Endothelial cell of umbilical vein (primary cell): ENCODE data around the gene CCDC93. TPM values are rescaled to one million over a fixed set of nuclear protein-coding genes. Genes with fewer than 3 reads are reported as not detected.

Experiments
- BruUV-seq: library from RNA; stranded (reverse); fragments of 400-500 nt; replicated peaks from 2 replicates; lab custom pipeline; 2021; lab: Mats Ljungman, UMichigan
- CTCF ChIA-PET: fragments of 300-600, 350-600 bp; sonication (Branson Sonifier 250); formaldehyde crosslinking; loops from one replicate; lab custom pipeline; 2021; ENCODE audit warnings: antibody characterized with exemption, inconsistent platforms; lab: Charles Lee
- POLR2A ChIA-PET: fragments of 300-600, 350-600 bp; sonication (Branson Sonifier 250); formaldehyde crosslinking; loops from one replicate; lab custom pipeline; 2021; ENCODE audit warnings: antibody characterized with exemption, inconsistent platforms; lab: Charles Lee
- DNase-seq: peaks from one replicate; pipeline ENCODE4 v3.0.0-alpha.2; 2011; ENCODE audit warnings: low read depth, low spot score
- FAIRE-seq: peaks from 2 replicates; lab custom pipeline; 2011; peaks lifted over from hg19 to GRCh38; lab: Jason Lieb, UNC
- H2AFZ ChIP-seq: 2 replicates; pipeline ENCODE4 v1.6.0; 2012; ENCODE audit warnings: low read depth, low read length, control low read depth, inconsistent platforms
- H3K27ac ChIP-seq: 2 replicates; pipeline ENCODE4 v1.5.1; 2011; ENCODE audit warnings: low read depth, mild to moderate bottlenecking, control low read depth, low read length, moderate library complexity; ENCODE audit not compliant: insufficient read depth
- H3K27me3 ChIP-seq, 2 experiments: 2 replicates each; pipeline versions ENCODE4 v1.6.0 to v1.6.1; 2011; ENCODE audit warnings: low read length in 2 of 2, mixed read lengths in 1 of 2; ENCODE audit not compliant: control insufficient read depth in 2 of 2, insufficient read depth in 2 of 2
- H3K36me3 ChIP-seq, 2 experiments: 2 replicates in 1 of 2; 3 replicates in 1 of 2; pipeline ENCODE4 v1.5.1; 2011; ENCODE audit warnings: low read length in 2 of 2, mild to moderate bottlenecking in 1 of 2, moderate library complexity in 1 of 2; ENCODE audit not compliant: control insufficient read depth in 2 of 2, insufficient read depth in 2 of 2; ENCODE audit errors: extremely low read depth in 1 of 2
- H3K4me1 ChIP-seq: 3 replicates; pipeline ENCODE4 v1.5.1; 2011; ENCODE audit warnings: mild to moderate bottlenecking, low read length; ENCODE audit not compliant: control insufficient read depth, insufficient read depth; ENCODE audit errors: extremely low read depth
- H3K4me2 ChIP-seq: 2 replicates; pipeline ENCODE4 v1.6.1; 2011; ENCODE audit warnings: low read length, control low read depth, mixed read lengths; ENCODE audit not compliant: insufficient read depth
- H3K4me3 ChIP-seq, 3 experiments: fragments of 200-600 bp in 1 of 3; sonication (generic), shearing (Covaris generic) in 1 of 3; replicated peaks in 1 of 3; 2 replicates each; pipeline ENCODE4 v1.5.1; 2011 to 2016; ENCODE audit warnings: control low read depth in 3 of 3, low read length in 3 of 3, mild to moderate bottlenecking in 2 of 3, inconsistent platforms in 1 of 3, low read depth in 1 of 3, moderate library complexity in 1 of 3; ENCODE audit not compliant: insufficient read depth in 1 of 3
- H3K79me2 ChIP-seq: 2 replicates; pipeline ENCODE4 v1.6.0; 2012; ENCODE audit warnings: low read length, inconsistent platforms; ENCODE audit not compliant: control insufficient read depth, insufficient read depth
- H3K9ac ChIP-seq: replicated peaks from 2 replicates; pipeline ENCODE3; 2011; ENCODE audit warnings: low read length, control low read depth; ENCODE audit not compliant: insufficient read depth; ENCODE audit errors: extremely low read depth
- H3K9me1 ChIP-seq: replicated peaks from 3 replicates; pipeline ENCODE4 v1.6.0; 2011; ENCODE audit warnings: mild to moderate bottlenecking, low read length; ENCODE audit not compliant: control insufficient read depth, insufficient read depth; ENCODE audit errors: extremely low read depth
- H3K9me3 ChIP-seq: replicated peaks from 2 replicates; pipeline ENCODE4 v1.5.1; 2012; ENCODE audit warnings: low read length, inconsistent platforms; ENCODE audit not compliant: control insufficient read depth, insufficient read depth
- H4K20me1 ChIP-seq: replicated peaks from 2 replicates; pipeline ENCODE3; 2011; ENCODE audit warnings: mild to moderate bottlenecking, low read length; ENCODE audit not compliant: control insufficient read depth, insufficient read depth; ENCODE audit errors: extremely low read depth
- CTCF ChIP-seq, 2 donors: IDR thresholded peaks; 1 replicate in 1 of 2; 2 replicates in 1 of 2; pipeline ENCODE4 v1.5.1; 2011; ENCODE audit warnings: low read length in 2 of 2, mild to moderate bottlenecking in 2 of 2, moderate library complexity in 2 of 2, control low read depth in 1 of 2, inconsistent platforms in 1 of 2, low read depth in 1 of 2; ENCODE audit not compliant: insufficient read depth in 1 of 2; ENCODE audit errors: extremely low read depth in 1 of 2
- EZH2 ChIP-seq: IDR thresholded peaks from 2 replicates; pipeline ENCODE4 v1.6.1; 2012; ENCODE audit warnings: borderline replicate concordance, low read depth, mild to moderate bottlenecking, moderate library complexity, low read length, inconsistent platforms; ENCODE audit not compliant: severe bottlenecking
- FOS ChIP-seq: IDR thresholded peaks from 2 replicates; pipeline ENCODE4 v1.6.1; 2011; ENCODE audit warnings: mild to moderate bottlenecking, low read length, moderate library complexity, borderline replicate concordance; ENCODE audit not compliant: insufficient read depth
- GATA2 ChIP-seq: IDR thresholded peaks from 2 replicates; pipeline ENCODE4 v1.7.0; 2011; ENCODE audit warnings: low read depth, mild to moderate bottlenecking, moderate library complexity, mixed read lengths, low read length; ENCODE audit not compliant: insufficient read length, insufficient read depth
- JUN ChIP-seq: IDR thresholded peaks from 2 replicates; pipeline ENCODE4 v1.6.1; 2011; ENCODE audit warnings: borderline replicate concordance, low read depth; ENCODE audit not compliant: insufficient read length, insufficient read depth
- MAX ChIP-seq: IDR thresholded peaks from 2 replicates; pipeline ENCODE4 v1.6.1; 2011; ENCODE audit not compliant: insufficient read depth, insufficient read length
- MYC ChIP-seq: IDR thresholded peaks from one replicate; pipeline ENCODE4 v1.6.1; 2011; ENCODE audit warnings: mild to moderate bottlenecking, low read depth, low read length
- POLR2A ChIP-seq: IDR thresholded peaks from 2 replicates; pipeline ENCODE4 v1.6.1; 2012; ENCODE audit warnings: low read depth, mild to moderate bottlenecking, control low read depth, low read length
- POLR2AphosphoS5 ChIP-seq: IDR thresholded peaks from 2 replicates; pipeline ENCODE4 v1.6.1; 2012; ENCODE audit warnings: low read depth, mild to moderate bottlenecking, control low read depth, low read length, moderate library complexity; ENCODE audit not compliant: insufficient read depth
- dilution Hi-C: fragments of 300-500 bp; cut with MboI; formaldehyde crosslinking; loops from one replicate; pipeline ENCODE4 v1.15.0; 2019; ENCODE audit warnings: low sequenced_read_pairs; ENCODE audit not compliant: extremely low pct_ligation_motif_present
- intact Hi-C: fragments of 100-400 bp; cut with micrococcal nuclease; formaldehyde crosslinking; loops from one replicate; pipeline ENCODE4 v1.10.0; 2022
- polyA plus RNA-seq, 4 experiments: library from polyadenylated mRNA; depleted of rRNA in 3 of 4; stranded (reverse) in 3 of 4; unstranded in 1 of 4; fragments of >200 nt; gene quantifications; 2 replicates each; pipeline versions ENCODE4 v1.2.1 to v1.2.3, GENCODE V29; 2011 to 2012; ENCODE audit warnings: missing spikeins in 1 of 4
- total RNA-seq: library from RNA; stranded (reverse); gene quantifications from 2 replicates; pipeline ENCODE4 v1.2.3, GENCODE V29; 2021

CCDC93 gene
- total and polyA plus RNA-seq, 2 donors (not counting 3 experiments of a cell fraction or from before 2014, with no cell fraction given), result 13.8 to 35.1 TPM

GRCh38 chr2:117953231-117953630 is 60.6 kb downstream of the CCDC93 start:
- H3K27me3 ChIP-seq, result no peaks in the 10 kb centered on the region
- FAIRE-seq (no peak), DNase-seq (no peak)
- no peaks in the 10 kb centered on the region for H3K9me3 ChIP-seq
- no peak overlapping the region for H3K9ac ChIP-seq
- H3K4me1 ChIP-seq, result peaks cover 14% of the 10 kb centered on the region
- no peak overlapping the region for H3K4me3 ChIP-seq
- dilution Hi-C loops, result no loop called here
- no peaks in the 10 kb centered on the region for H3K79me2 ChIP-seq
- intact Hi-C loops, result no loop called here
- CTCF ChIA-PET, result no interaction called here
- no peak overlapping the region for H3K27ac ChIP-seq
- H3K4me2 ChIP-seq, result no peak overlapping the region
- POLR2A ChIA-PET, result no interaction called here
- no peaks in the 10 kb centered on the region for H3K9me1 ChIP-seq
- H4K20me1 ChIP-seq, result no peaks in the 10 kb centered on the region
- H3K36me3 ChIP-seq, result peaks cover 18 to 19% of the 10 kb centered on the region in 2 experiments
- H2AFZ ChIP-seq, result no peak overlapping the region
- no TSS peak for BruUV-seq
- TF ChIP-seq EZH2 (no peak), CTCF (IDR thresholded peaks at IDR 0.05; ENCODE audit: extremely low read depth in 1 of 2, insufficient read depth in 1 of 2, low read depth in 1 of 2, low read length in 2 of 2) (no peak), MYC (no peak), FOS (no peak), POLR2A (no peak), GATA2 (no peak), JUN (no peak), MAX (no peak), POLR2AphosphoS5 (no peak)
